HG02981 (cell line): ENCODE results near the gene RPS10.
"Not testable (repeated sequence)": the region's sequence is repeated elsewhere in the genome, so short reads cannot be mapped to it uniquely, and the experiment has no call there.

ENCODE experiments used
- ATAC-seq: cut with Tn5 transposase; IDR thresholded peaks from one replicate; pipeline ENCODE4 v1.9.1; 2021; ENCODE audit warnings: mild to moderate bottlenecking, moderate library complexity; ENCODE audit not compliant: unreplicated experiment

The RPS10 gene

DNA sequence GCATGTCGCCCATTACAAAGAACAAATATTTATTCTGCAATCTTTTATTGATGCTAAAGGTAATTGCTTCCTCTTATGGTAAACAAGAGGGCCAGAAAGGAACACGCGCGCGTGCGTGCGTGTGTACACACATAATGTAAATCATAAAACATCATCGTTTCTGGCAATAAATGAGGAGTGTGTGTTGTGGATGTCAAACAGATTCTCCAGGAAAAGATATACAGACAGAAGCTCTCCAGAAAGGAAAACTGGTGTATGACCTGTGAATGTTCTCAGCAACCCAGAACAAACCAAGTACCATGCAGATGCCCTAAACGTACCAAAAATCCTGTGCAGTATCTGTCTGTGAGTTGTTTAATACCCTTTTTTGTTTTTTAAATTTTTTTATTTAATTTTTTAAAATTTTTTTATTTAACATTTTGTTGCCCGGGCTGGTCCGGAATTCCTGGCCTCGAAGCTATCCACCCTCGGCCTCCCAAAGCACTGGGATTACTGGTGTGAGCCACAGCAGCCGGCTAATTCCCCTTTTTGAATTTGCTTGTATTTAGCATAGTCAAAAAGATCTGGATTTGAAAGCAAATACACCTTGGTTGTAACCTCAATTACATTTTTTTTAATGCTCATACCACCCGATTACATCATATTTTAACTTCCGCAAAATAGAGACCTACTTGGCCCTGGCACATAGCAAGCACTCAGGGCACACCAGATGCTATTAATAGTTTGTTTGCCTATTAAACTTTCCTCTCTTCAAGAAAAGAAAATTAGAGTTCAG, 32.5 kb downstream of the RPS10 start:
- ATAC-seq = no peak

DNA sequence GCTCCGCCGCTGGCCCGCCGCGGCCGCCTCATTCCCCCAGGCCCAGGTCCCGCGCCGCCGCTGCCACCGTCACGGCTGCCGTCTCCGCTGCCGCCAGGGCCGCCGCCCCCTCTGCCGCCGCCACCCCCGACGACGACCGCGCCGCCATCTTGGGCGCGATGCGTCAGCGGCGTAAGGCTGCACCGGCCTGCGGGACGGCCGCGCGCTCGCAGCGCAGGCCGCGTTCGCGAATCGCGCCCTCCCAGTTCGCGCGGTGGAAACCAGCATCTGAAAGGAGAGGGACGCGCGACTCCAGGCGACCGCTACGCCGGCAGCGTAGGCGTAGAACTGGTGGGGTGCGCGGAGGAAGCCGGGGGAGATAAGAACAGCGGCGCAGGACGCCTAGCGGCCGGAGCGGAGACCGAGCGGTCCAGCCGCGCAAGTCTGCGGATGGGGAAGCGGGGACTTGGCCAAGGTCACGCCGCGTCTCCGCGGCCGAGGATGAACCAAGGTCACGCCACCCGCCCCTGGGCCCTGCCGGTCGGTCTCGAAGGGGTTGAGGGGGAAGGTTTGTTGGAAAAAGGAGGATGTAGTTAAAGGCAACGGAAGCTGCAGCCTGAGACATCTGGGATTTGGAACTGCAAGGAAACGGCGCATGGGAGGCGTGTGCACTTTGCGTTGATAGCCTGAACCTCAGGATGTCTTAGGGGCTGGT, 33.2 kb downstream of the RPS10 start, which contains the start of gene NUDT3:
Gene NUDT3, minus strand, starts transcription at position 173 of the 694 bp plus-strand sequence. CDS start 307 bp downstream, outside the sequence.
- ATAC-seq = peak; percentile 84

DNA sequence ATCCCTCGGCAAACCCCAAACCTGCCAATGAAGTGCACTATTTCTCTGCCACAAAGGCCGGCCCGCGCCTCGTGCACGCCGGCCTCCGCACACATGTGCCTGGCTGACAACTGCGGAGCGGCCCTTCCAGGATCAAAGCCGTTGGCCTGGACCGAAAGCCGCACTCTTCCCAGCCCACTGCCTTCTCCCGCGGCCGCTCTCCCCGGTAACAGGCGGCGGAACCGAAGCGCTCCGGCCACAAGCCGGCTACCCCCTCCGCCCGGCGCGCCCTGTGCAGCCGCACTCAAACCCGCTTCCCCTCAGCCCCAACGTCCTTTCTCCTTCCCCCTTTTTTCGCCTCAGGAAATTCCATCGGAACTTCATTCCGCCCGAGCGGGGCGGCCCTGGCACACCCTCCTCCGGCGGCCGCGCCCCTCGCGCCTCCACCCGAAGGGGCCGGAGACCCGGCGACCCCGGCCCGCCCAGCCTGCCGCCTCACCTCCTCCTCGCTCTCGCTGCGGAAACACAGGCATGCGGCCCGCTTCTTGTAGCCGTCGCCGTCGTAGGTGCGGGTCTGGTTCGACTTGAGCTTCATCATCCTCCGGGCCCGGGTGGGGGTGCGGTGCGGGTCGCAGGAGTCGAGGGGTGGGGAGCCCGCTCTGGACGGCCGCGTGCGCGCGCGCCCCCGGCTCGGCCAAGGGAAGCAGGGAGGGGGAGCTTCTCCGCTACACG, 33.9 kb downstream of the RPS10 start:
- ATAC-seq = peak; percentile 22

DNA sequence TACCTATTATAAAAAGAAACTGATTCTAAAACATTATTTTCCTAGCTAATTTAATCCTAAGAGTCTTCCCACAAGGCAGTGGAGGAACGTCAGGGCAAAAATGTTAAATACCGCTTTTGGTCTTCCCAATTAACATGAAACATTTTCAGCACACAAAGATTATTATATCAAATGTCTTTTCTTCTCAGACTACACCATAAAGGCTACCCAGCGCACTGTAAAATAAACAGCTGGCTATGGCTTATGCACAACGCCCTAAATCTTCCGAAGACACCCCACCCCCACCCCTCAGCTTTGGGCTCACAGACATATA, 34.4 kb downstream of the RPS10 start:
- no peak for ATAC-seq

DNA sequence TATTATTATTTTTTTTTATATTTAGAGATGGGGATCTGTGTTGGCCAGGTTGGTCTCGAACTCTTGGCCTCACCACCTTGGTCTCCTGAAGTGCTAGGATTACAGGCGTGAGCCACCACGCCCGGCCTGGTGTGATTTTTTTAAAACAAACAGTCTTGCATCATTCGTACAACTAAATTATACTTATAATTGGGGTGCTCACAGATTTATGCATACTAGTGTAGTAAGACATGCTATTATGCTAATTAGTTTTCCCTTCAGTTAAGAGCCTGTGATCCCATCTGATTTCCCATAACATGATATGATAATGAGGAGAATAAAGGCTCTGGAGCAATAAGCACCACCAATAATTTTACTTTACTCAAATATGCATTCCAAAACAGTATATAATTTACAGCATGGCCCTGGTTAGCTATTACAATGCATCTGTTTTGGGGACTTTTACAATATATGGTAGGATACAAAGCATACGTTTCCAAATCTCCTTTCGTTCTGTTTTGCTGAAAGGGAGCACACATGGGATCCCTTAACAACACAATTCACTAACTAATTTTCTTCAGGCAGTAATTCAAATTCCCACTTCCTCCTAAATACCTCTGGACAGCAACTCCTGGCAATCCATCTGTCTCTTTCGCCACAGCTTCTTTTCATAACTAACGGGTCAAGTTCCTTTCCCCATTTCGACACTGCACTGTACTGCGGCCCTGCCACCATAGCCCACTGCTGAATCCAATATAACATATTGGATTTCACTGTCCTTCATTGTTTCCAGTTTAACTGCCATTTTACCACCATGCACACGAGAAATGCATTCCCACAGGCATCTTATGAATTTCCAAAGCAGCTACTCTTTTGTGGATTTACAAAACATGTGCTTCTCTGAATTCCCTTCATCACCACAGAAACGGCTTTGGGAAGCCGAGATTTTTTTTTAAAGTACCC, 35.1 kb downstream of the RPS10 start:
- ATAC-seq = no peak

DNA sequence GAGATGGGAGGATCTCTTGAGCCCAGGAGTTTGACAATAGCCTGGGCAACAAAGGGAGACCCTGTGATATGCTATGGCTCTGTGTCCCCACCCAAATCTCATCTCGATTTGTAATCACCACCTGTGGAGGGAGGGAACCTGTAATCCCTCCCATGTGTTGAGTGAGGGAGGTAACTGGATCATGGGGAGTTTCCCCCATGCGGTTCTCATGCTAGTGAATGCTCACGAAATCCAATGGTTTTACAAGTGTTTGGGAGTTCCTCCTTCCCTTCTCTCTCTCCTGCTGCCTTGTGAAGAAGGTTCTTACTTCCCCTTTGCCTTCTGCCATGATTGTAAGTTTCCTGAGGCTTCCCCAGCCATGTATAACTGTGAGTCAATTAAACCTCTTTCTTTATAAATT, 36.8 kb downstream of the RPS10 start:
- no peak for ATAC-seq

DNA sequence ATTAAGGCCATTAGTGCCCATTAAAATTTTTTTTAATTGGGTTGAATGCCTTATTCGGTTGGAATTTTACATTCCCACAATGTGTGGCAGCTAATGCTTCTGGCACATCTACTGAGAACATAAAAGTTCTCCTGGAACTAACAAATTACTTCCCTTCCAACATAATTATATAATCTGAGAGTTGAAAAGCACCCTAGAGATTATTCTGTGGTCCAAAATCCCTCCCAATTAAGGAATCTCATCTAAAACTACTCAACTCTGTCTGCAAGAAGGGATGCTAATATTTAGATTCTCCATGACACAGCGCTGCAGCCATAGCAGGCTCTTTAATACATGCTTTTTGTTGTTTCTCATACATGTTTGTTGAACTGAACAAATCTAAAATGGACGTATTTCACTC, 37.4 kb downstream of the RPS10 start:
- no peak for ATAC-seq

DNA sequence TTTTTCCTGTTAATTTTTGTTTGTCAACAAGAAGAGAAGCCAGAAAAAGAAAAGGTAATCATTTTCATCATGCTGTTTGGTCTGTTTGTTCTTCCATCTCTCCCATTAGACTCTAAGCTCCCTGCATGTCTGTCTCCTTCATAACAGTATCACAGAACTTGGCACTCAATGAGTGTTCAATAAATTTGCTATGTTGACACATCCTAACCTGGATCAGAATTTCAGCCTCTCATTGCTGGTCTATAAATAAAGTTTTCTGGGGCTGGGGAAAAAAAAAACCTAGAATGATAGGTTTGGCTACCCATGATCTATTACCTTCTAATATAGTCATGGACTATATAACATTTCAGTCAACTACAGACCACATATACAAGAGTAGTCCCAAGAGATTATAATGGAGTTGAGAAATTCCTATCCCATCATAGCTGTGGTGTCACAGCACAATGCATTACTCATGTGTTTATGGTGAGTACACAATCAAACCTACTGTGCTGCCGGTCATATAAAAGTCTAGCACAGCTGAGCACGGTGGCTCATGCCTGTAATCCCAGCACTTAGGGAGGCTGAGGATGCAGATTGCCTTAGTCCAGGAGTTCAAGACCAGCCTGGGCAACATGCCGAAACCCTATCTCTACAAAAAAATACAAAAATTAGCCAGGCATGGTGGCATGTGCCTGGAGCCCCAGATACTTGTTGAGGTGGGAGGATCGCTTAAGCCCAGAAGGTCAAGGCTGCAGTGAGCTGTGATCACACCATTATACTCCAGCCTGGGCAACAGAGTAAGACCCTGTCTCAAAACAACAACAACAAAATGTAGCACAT, 39.3 kb downstream of the RPS10 start:
- no peak for ATAC-seq

DNA sequence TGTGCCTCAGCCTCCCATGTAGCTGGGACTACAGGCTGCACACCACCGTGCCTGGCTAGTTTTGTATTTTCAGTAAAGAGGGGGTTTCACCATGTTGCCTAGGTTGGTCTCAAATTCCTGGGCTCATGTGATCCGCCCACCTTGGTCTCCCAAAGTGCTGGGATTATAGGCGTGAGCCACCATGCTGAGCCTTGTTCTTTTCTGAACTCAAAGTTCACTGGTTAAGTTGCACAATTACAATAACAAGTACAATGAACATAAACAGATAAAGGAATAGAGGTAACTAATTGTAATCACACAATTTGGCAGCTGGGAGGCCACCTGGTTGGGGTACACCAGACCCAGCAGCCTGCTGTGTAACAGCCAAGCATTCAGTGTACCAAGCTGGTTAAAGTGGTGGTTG, 40.1 kb downstream of the RPS10 start:
- ATAC-seq = no peak

DNA sequence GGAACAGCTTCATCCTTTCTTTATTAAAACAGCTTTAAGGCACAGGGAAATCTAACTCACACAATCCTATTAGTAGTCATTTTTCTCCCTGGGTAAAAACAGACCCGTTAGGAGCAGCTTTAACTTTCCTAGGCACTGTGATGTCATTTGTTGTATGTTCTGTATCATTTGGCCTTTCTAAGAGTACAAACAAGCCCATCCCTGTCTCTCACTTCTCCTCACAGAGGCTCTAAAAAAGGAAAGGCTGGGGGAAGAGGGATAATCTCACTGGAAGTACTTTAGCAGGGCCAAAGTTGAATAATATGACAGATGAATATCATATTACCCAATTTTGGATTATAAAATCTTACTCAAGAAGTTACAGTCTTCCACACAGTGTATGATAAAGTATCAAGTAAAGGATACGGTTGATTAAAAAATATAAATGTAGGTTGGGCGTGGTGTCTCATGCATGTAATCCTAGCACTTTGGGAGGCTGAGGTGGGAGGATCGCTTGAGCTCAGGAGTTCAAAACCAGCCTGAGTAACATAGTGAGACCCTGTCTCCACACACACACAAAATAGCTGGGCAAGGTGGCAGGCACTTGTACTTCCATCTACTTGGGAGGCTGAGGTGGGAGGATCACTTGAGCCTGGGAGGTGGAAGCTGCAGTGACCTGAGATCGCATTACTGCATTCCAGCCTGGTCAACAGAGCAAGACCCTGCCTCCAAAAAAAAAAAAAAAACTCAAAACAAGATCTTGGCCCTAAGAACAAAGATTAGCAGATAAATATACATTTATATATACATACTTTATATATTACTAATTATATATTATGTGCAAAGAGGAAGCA, 41.3 kb downstream of the RPS10 start:
- ATAC-seq = no peak

DNA sequence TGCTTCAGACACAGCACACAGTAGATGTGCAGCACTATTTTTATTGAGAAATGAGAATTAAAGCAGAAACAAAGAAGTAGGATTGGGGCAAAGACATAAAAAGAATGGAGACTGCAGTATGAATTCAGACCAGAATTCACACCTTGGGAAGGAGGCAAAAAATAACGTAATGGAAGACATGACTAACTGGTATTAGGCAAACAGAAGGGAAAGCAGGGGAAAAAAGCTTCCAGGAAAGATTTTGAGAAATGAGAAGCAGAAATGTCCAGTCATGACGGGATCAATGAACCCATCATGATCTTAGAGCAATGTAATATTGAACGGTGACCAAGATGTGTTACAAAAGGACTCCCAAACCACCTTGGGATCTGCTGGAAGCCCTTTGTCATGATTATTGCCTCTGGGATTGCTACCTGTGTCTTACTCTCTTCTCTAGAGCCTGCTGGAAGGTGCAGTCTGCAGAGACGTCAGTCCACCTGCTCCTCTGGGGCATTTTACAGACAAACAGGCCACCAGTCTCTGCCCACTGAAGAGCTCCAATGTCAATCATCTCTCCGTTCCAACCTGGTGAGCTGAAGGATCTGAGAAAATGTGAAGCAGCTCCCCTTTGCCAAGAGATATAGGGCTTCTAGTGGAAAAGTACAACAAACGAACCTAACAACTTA, 42.1 kb downstream of the RPS10 start:
- no peak for ATAC-seq

DNA sequence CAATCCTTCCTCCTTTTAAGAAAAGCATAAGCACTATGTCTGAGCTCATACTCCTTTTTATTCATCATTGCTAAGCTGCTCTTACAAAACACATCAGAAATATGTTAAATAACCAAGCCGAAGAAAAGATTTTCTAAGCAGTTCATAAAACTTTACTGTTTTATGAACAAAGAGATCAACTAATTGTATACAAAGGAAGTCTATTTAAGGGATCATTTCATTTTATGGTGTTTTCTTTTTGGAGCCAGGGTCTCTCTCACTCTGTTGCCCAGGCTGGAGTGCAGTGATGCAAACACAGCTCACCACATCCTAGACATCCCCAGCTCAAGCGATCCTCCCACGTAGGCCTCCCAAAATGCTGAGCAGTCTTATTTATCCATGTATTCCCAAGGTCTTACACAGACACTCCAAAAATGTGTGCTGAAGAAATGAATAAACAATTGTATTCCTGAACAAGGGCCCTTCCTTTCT, 42.7 kb downstream of the RPS10 start:
- no peak for ATAC-seq

DNA sequence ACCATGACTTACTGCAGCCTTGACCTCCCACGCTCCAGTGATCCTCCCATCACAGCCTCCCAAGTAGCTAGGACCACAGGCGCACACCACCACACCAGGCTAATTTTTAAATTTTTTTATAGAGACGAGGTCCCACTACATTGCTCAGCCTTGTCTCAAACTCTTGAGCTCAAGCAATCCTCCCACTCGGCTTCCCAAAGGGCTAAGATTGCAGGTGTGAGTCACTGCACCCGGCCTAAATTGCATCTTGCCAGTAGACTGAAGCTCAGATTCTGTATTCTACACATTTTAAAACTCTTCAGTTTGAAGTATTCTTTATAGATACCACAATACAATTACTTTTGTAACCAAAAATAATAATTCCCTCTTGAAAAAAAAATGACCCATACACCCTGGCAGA, 44.8 kb downstream of the RPS10 start:
- ATAC-seq = no peak

DNA sequence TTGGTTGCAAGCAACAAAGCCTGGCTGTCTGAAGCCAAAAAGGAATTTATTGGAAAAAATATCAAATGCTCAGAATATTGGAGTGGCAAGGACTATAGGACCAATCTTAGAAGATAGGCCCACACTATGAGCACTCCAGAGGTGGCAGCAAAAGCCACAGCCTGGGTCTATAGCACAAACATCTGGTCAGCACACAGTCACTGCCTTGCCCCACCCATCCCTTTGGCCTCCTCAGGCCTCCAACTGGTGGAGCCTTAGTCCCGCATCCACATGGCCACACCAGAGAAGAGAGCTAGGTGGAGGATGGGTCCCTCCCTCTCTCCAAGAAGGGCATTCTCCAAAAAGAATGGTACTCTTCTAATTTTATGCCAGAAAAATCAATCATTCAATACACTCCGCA, 47.4 kb downstream of the RPS10 start:
- ATAC-seq = no peak

DNA sequence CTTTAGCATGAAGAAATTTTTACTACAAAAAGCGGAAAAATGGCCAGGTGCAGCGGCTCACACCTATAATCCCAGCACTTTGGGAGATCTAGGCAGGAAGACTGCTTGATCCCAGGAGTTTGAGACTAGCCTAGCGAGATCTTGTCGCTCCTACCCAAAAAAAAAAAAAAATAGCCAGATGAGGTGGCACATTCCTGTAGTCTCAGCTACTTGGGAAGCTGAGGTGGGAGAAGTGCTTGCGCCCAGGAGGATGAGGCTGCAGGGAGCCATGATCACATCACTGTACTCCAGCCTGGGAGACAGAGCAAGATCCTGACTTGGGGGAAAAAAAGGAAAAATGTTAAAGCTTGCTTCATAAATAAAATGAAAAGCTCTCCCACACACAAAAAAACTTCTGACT, 47.9 kb downstream of the RPS10 start:
- no peak for ATAC-seq

DNA sequence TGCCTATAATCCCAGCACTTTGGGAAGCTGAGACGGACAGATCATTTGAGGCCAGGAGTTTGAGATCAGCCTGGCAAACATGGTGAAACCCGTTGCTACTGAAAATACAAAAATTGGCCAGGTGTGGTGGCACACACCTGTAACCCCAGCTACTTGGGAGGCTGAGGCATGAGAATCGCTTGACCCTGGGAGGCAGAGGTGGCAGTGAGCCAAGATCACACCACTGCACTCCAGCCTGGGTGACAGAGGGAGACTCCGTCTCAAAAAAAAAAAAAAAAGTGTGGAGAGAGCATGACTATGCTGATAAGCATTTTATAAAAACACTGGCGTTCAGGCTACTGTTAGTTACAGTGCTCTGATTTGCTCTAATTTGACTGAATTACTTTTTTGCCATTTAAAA, 48.3 kb downstream of the RPS10 start:
- ATAC-seq = not testable (repeated sequence)

DNA sequence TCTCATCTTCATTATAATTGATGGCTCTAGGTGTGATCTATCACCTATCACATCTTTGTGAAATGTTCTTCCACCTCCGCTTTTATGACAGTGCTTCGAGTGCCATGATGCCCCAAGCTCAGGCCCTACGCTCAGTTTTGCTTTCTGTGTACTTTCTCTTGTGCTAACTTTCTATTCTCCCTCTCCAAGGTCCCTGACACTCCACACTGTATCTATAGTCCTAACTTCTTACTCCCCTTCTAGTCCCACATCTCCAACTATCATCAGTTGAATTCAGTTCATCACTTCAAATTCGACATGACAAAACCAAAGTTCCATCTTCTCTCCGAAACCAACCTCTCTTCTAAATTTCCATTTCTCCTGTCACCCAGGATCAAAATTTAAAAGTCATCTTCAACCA, 50.0 kb downstream of the RPS10 start:
- ATAC-seq = no peak

DNA sequence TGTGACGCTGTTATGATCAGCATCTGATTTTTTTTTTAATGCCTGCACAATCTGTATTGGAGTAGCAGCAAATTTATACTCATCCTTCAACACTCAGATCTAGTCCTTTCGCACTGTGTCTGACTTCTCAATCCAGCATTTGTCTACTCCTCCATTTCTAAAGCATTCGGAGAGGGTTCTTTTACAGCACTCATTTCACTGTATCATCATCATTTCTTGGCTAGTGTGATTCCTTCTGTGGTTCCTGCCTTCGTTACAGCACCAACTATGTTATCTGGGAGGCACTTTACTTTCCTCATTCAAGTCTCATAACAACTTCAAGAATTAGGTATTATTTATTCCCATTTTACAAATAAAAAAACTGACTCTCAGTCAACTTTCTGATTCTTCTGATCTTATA, 51.4 kb downstream of the RPS10 start:
- no peak for ATAC-seq

DNA sequence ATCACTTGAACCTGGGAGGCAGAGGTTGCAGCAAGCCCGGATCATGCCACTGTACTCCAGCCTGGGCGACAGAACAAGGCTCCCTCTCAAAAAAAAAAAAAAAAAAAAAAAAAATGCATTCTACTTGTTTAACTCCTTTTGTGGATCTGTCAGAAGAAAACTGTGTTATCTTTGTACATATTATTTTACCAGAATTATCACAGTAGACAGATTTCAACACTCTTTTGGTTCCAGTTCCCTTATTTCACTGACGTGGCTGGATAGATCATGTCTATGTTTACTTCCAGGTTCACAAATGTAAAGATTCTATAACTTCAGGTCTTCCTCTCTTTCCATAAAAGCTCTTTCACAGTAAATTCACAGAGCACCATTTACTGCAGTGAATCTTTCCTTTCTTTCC, 51.8 kb downstream of the RPS10 start:
- ATAC-seq = no peak
